Upper lobe of right lung (tissue), 1 donor: ENCODE data around the gene PRSS38. TPM values are rescaled to one million over a fixed set of nuclear protein-coding genes. Genes with fewer than 3 reads are reported as not detected.
A peak's percentile ranks its signal among the peaks of the same experiment; 100 is the strongest.

ENCODE experiments used
- ATAC-seq: fragments of 200-7000 bp; cut with Tn5 transposase; one replicate; pipeline ENCODE4 v1.9.1; 2020; ENCODE audit warnings: mild to moderate bottlenecking, moderate library complexity
- DNase-seq: peaks from one replicate; pipeline ENCODE4 v3.0.0-alpha.2; 2020
- H3K27ac ChIP-seq: fragments of 200-600 bp; one replicate; pipeline ENCODE4 v1.8.0; 2022
- H3K27me3 ChIP-seq: fragments of 200-600 bp; one replicate; pipeline ENCODE4 v1.8.0; 2022; ENCODE audit warnings: mild to moderate bottlenecking
- H3K36me3 ChIP-seq: fragments of 200-600 bp; one replicate; pipeline ENCODE4 v1.8.0; 2022
- H3K4me1 ChIP-seq: fragments of 200-600 bp; one replicate; pipeline ENCODE4 v1.8.0; 2022
- H3K4me3 ChIP-seq: fragments of 200-600 bp; one replicate; pipeline ENCODE4 v1.8.0; 2022; ENCODE audit warnings: mild to moderate bottlenecking
- H3K9me3 ChIP-seq: fragments of 200-600 bp; one replicate; pipeline ENCODE4 v1.8.0; 2022
- CTCF ChIP-seq: fragments of 200-600 bp; IDR thresholded peaks from one replicate; pipeline ENCODE4 v1.8.0; 2022; ENCODE audit warnings: antibody characterized with exemption
- intact Hi-C: fragments of 100-400 bp; cut with DNase I; formaldehyde crosslinking; loops from one replicate; pipeline ENCODE4 v1.11.0; 2022
- total RNA-seq: library from RNA; stranded (reverse); fragmentation: NEBNext Ultra II Directional; extraction: Animal tissue kit (Norgen Biotek cat#: 25700); gene quantifications from one replicate; pipeline ENCODE4 v1.2.1, GENCODE V29; 2021
- donor health status: DM: no; HTN: yes; CAD: no; lungs with severe emphysema.

PRSS38 gene
- total RNA-seq, 1 donor from 2014 or later: not detected

GRCh38 chr1:227776331-227776771 is 39.1 kb upstream of the PRSS38 start:
- H3K9me3 ChIP-seq: no peaks in the 10 kb centered on the region
- no peak overlapping the region for H3K27ac ChIP-seq
- TF ChIP-seq CTCF: no peak
- H3K27me3 ChIP-seq: no peaks in the 10 kb centered on the region
- intact Hi-C loops: no loop called here
- DNase-seq (peak; percentile 23), ATAC-seq (no peak)
- H3K4me1 ChIP-seq: no peaks in the 10 kb centered on the region
- no peak overlapping the region for H3K4me3 ChIP-seq
- peaks cover 14% of the 10 kb centered on the region for H3K36me3 ChIP-seq

GRCh38 chr1:227777156-227777555 is 38.3 kb upstream of the PRSS38 start:
- Histone ChIP-seq H3K27me3 (no peaks in the 10 kb centered on the region), H3K9me3 (no peaks in the 10 kb centered on the region), H3K27ac (no peak overlapping the region), H3K36me3 (peaks cover 14% of the 10 kb centered on the region), H3K4me1 (no peaks in the 10 kb centered on the region), H3K4me3 (no peak overlapping the region)
- peak; percentile 52 for DNase-seq
- intact Hi-C loops: no loop called here
- TF ChIP-seq CTCF: no peak
- ATAC-seq: no peak

GRCh38 chr1:227777646-227778045 is 37.8 kb upstream of the PRSS38 start:
- no peaks in the 10 kb centered on the region for H3K9me3 ChIP-seq
- H3K4me3 ChIP-seq: no peak overlapping the region
- no peak for TF ChIP-seq CTCF
- intact Hi-C loops: no loop called here
- ATAC-seq (no peak), DNase-seq (peak; percentile 11)
- H3K27ac ChIP-seq: no peak overlapping the region
- H3K27me3 ChIP-seq: no peaks in the 10 kb centered on the region
- no peaks in the 10 kb centered on the region for H3K4me1 ChIP-seq
- H3K36me3 ChIP-seq: peaks cover 14% of the 10 kb centered on the region

- Histone ChIP-seq H3K4me1 (no peaks in the 10 kb centered on the region), H3K4me3 (no peak overlapping the region), H3K27ac (no peak overlapping the region), H3K36me3 (peaks cover 14% of the 10 kb centered on the region), H3K9me3 (no peaks in the 10 kb centered on the region), H3K27me3 (no peaks in the 10 kb centered on the region)
- intact Hi-C loops: no loop called here
- DNase-seq (peak; percentile 54), ATAC-seq (no peak)
- no peak for TF ChIP-seq CTCF
Observed at GRCh38 chr1:227778401-227778947, 37.0 kb upstream of the PRSS38 start.

GRCh38 chr1:227779021-227779441 is 36.4 kb upstream of the PRSS38 start:
- DNase-seq: peak; percentile 42
- Histone ChIP-seq H3K36me3 (peaks cover 14% of the 10 kb centered on the region), H3K4me3 (no peak overlapping the region), H3K4me1 (no peaks in the 10 kb centered on the region), H3K9me3 (no peaks in the 10 kb centered on the region), H3K27me3 (no peaks in the 10 kb centered on the region), H3K27ac (no peak overlapping the region)
- ATAC-seq: no peak
- intact Hi-C loops: no loop called here
- no peak for TF ChIP-seq CTCF

GRCh38 chr1:227779685-227780084 is 35.8 kb upstream of the PRSS38 start:
- ATAC-seq: no peak
- Histone ChIP-seq H3K27ac (no peak overlapping the region), H3K27me3 (no peaks in the 10 kb centered on the region), H3K36me3 (peaks cover 14% of the 10 kb centered on the region), H3K9me3 (no peaks in the 10 kb centered on the region), H3K4me1 (no peaks in the 10 kb centered on the region), H3K4me3 (no peak overlapping the region)
- TF ChIP-seq CTCF: no peak
- intact Hi-C loops: no loop called here
- DNase-seq: peak; percentile 25
